GM19238 (cell line): ENCODE results near the gene ASIC5.
"Not testable (repeated sequence)": the region's sequence is repeated elsewhere in the genome, so short reads cannot be mapped to it uniquely, and the experiment has no call there.

Experiments
- DNase-seq: peaks from one replicate; pipeline ENCODE4 v3.0.0; 2011; ENCODE audit warnings: low spot score; ENCODE audit not compliant: insufficient read length

ASIC5 gene

DNA sequence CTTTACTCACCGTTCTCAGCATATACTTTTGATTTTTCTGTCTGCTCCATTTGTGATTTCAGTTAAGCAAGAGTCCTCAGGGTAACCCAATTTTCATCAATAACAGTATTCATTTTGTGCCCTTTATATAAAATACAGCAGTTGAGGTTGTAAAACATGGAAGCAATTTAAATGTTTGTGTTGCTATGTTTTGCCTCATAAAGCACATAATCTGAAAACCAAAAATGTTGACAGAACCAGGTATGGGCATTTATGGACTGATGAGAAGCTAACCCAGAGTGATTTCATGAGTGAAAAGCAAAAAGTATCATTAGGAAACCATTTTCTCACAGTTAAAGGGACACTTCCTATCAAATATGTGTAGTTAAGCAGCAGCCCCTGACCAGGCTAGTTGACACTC lies at the start of gene ASIC5:
Gene ASIC5, minus strand, starts transcription at position 101 of the 400 bp plus-strand sequence. Its CDS starts 51 bp downstream, at position 50.
- DNase-seq: no peak

GRCh38 chr4:155914782-155915181 lies 48.7 kb upstream of the ASIC5 start:
- DNase-seq: no peak

DNA sequence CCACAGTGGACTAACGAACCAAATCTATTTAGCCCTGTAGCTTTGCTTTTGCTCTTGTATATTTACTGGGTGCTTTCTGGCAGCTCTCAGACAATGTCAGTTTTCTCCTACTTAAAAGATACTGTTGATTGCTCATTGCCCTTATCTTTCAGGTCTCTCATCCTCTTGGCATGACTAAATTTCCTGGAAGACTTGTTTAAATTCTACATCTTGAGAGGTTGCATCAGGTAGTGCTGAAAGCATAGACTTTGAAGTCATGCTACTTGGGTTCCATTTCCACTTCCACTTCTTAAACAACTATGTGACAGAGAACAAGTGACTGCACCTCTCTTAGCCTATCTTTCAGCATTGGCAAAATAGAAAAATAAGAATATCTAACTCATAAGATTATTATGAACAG lies 45.8 kb upstream of the ASIC5 start:
- no peak for DNase-seq

- DNase-seq: no peak
Measured at GRCh38 chr4:155909615-155910226, 43.6 kb upstream of the ASIC5 start.

DNA sequence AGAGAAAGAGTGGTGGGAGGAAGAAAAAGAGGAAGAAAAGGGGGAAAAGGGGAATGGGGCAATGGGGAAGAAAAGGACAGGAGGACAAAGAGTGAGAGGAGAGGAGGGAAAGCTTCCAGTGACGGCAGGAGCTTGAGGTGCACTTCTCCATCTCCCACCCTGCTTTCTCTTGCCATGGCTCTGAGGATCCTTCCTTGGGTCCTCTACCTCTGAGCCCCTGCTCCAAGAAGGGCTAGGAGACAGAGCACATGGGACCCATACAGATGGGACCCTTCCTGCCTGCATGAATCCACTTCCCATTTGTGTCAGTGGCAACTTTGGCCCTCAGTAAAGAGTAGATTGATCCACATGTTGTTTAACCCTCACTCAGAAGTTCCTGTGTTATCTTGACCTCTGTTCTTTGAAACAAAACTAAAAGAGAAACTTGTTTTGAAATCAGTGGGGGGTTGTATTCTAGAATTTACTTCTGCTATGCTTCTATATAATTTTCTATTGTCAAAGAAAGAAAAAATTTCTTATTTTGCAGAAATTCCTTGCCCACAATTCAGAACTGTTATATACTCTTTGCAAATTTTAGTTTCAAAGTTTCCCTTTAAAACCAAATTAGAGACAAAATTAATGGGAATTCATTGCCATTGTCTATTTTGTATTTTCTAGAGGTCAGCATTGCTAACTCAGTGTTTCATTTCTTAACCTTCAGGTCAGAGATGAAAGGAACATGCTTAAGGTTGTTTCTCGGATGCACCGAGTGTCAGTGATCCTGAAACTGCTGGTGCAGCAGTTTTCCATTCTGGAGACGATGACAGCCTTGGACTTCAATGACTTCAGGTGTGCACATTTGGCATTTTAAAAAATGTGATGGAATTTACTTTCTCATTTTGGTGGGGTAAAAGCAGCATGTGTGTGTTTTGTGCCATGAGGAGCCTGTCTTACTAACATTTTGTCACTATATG lies 42.4 kb upstream of the ASIC5 start:
- DNase-seq: no peak

GRCh38 chr4:155907556-155907955 lies 41.5 kb upstream of the ASIC5 start:
- no peak for DNase-seq

GRCh38 chr4:155906554-155907247 lies 40.6 kb upstream of the ASIC5 start:
- no peak for DNase-seq

GRCh38 chr4:155904331-155904730 lies 38.3 kb upstream of the ASIC5 start:
- DNase-seq: no peak

DNA sequence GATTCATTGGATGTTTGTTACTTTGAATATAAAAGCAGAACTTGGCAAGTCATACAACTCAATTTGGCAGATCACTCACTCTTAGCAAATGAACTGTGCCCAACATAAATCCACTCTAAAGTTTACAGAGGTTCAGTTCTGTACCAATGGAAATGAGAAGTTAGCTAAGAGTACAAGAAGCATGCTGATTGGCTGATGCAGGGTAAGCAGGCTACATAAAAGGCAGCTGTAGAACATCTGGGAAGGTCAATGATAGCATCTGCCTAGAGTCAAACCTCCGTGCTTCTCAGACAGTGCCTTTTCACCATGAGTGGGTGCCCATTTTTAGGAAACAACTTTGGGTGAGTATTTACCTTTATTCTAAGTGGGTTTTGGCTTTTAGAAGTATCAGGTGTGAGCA lies 37.4 kb upstream of the ASIC5 start, which contains the start of gene TDO2:
Gene TDO2, plus strand, starts transcription at position 244 of the 400 bp plus-strand sequence. Its CDS starts 63 bp downstream, at position 307.
- DNase-seq: no peak

DNA sequence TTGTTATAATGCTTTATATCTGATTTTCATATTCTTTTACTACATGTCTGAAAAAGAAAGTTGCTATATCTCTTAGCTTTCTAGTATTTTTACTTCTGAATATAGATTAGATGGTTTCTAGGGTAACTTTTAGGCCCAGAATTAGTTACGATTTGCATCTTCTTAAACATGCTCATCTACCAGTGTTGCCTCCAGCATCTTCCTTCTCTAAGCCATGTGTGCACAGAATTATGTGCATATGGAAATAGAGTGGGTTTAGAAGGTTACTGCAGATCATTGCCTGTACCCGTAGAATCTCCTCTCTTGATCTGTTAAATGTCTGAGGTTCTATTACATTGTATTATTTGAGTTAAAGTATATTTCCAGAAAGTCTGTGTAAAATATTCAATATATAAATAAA lies 34.9 kb upstream of the ASIC5 start:
- DNase-seq: no peak

- DNase-seq: no peak
Measured at GRCh38 chr4:155900381-155900780, 34.3 kb upstream of the ASIC5 start.

GRCh38 chr4:155899891-155900290 lies 33.8 kb upstream of the ASIC5 start:
- DNase-seq: no peak

- DNase-seq: not testable (repeated sequence)
Measured at GRCh38 chr4:155898371-155898770, 32.3 kb upstream of the ASIC5 start.

DNA sequence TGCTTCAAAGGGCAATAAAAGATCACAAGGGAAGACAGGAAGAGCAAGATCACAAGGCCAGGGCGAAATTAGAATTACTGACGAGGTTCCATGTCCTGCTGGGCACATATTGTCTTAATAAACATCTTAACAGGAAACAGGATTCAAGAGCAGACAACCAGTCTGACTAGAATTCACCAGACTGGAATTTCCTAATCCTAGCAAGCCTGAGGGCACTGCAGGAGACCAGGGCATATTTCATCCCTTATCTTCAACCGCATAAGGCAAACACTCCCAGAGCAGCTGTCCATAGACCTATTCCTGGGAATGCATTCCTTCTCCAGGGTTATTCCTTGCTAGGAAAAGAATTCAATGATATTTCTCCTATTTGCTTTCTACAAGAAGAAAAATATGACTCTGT lies 25.0 kb upstream of the ASIC5 start:
- DNase-seq: no peak

- DNase-seq: no peak
Measured at GRCh38 chr4:155889946-155890345, 23.9 kb upstream of the ASIC5 start.

- DNase-seq: no peak
Measured at GRCh38 chr4:155889031-155889793, 23.1 kb upstream of the ASIC5 start.

- DNase-seq: no peak
Measured at GRCh38 chr4:155887847-155888570, 21.9 kb upstream of the ASIC5 start.

GRCh38 chr4:155887045-155887444 lies 21.0 kb upstream of the ASIC5 start:
- no peak for DNase-seq

DNA sequence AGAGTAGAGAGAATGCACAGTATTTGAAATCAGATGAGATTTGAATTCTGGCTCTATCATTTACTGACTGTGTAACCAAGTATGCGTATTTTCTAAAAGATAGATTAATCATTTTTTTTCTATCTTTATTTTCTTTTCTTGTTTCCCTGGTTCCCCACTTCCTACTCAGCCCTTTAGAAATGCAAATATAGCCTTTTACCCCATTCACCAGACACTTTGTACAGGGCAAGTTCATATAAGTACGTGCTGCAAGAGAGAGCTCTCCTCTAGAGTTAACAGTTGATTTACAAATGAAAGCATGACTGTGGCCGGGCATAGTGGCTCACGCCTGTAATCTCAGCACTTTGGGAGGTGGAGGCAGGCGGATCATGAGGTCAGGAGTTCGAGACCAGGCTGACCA lies 19.6 kb upstream of the ASIC5 start:
- DNase-seq: no peak

- no peak for DNase-seq
Measured at GRCh38 chr4:155883895-155884294, 17.8 kb upstream of the ASIC5 start.

GRCh38 chr4:155881555-155881954 lies 15.5 kb upstream of the ASIC5 start:
- DNase-seq: no peak
